ENCODE data around the gene OR2T34. TPM values are rescaled to one million over a fixed set of nuclear protein-coding genes. Genes with fewer than 3 reads are reported as not detected.

Gene OR2T34
- total RNA-seq, 1 donor from 2014 or later: not detected

GRCh38 chr1:248613742-248614141 is 39.2 kb upstream of the OR2T34 start:
- Mint-ChIP-seq H3K4me1 (ENCODE audit: low read depth, unreplicated experiment) (no peaks in the 10 kb centered on the region), H3K9me3 (ENCODE audit: unreplicated experiment) (peaks cover 3% of the 10 kb centered on the region), H3K27ac (ENCODE audit: unreplicated experiment) (no peak overlapping the region), H3K27me3 (ENCODE audit: unreplicated experiment) (no peaks in the 10 kb centered on the region), H3K4me3 (ENCODE audit: unreplicated experiment) (no peak overlapping the region), H3K36me3 (ENCODE audit: unreplicated experiment) (no peaks in the 10 kb centered on the region)
- DNase-seq: no peak
- TF ChIP-seq CTCF (IDR thresholded peaks at IDR 0.05; ENCODE audit: partially characterized antibody, unreplicated experiment): no peak

- Mint-ChIP-seq H3K36me3 (ENCODE audit: unreplicated experiment) (no peaks in the 10 kb centered on the region), H3K4me1 (ENCODE audit: low read depth, unreplicated experiment) (no peaks in the 10 kb centered on the region), H3K4me3 (ENCODE audit: unreplicated experiment) (no peak overlapping the region), H3K27me3 (ENCODE audit: unreplicated experiment) (no peaks in the 10 kb centered on the region), H3K27ac (ENCODE audit: unreplicated experiment) (no peak overlapping the region), H3K9me3 (ENCODE audit: unreplicated experiment) (peaks cover 5% of the 10 kb centered on the region)
- no peak for DNase-seq
- no peak for TF ChIP-seq CTCF (IDR thresholded peaks at IDR 0.05; ENCODE audit: partially characterized antibody, unreplicated experiment)
These were observed 37.4 kb upstream of the OR2T34 start for GRCh38 chr1:248611883-248612414.

GRCh38 chr1:248610301-248610700 is 35.7 kb upstream of the OR2T34 start:
- no peak for TF ChIP-seq CTCF (IDR thresholded peaks at IDR 0.05; ENCODE audit: partially characterized antibody, unreplicated experiment)
- Mint-ChIP-seq H3K4me1 (ENCODE audit: low read depth, unreplicated experiment) (no peaks in the 10 kb centered on the region), H3K4me3 (ENCODE audit: unreplicated experiment) (no peak overlapping the region), H3K27ac (ENCODE audit: unreplicated experiment) (no peak overlapping the region), H3K27me3 (ENCODE audit: unreplicated experiment) (no peaks in the 10 kb centered on the region), H3K9me3 (ENCODE audit: unreplicated experiment) (peaks cover 8% of the 10 kb centered on the region), H3K36me3 (ENCODE audit: unreplicated experiment) (no peaks in the 10 kb centered on the region)
- DNase-seq: no peak

GRCh38 chr1:248599396-248599795 is 24.8 kb upstream of the OR2T34 start:
- H3K36me3 Mint-ChIP-seq (ENCODE audit: unreplicated experiment): peaks cover 4% of the 10 kb centered on the region
- no peak overlapping the region for H3K4me3 Mint-ChIP-seq (ENCODE audit: unreplicated experiment)
- DNase-seq: no peak
- peaks cover 1% of the 10 kb centered on the region for H3K9me3 Mint-ChIP-seq (ENCODE audit: unreplicated experiment)
- H3K4me1 Mint-ChIP-seq (ENCODE audit: low read depth, unreplicated experiment): no peaks in the 10 kb centered on the region
- no peak overlapping the region for H3K27ac Mint-ChIP-seq (ENCODE audit: unreplicated experiment)
- TF ChIP-seq CTCF (IDR thresholded peaks at IDR 0.05; ENCODE audit: partially characterized antibody, unreplicated experiment): no peak
- H3K27me3 Mint-ChIP-seq (ENCODE audit: unreplicated experiment): no peaks in the 10 kb centered on the region

- Mint-ChIP-seq H3K4me1 (ENCODE audit: low read depth, unreplicated experiment) (no peaks in the 10 kb centered on the region), H3K27ac (ENCODE audit: unreplicated experiment) (no peak within 1 kb of the TSS), H3K9me3 (ENCODE audit: unreplicated experiment) (peaks cover 3% of the 10 kb centered on the region), H3K4me3 (ENCODE audit: unreplicated experiment) (no peak within 1 kb of the TSS), H3K27me3 (ENCODE audit: unreplicated experiment) (no peaks in the 10 kb centered on the region), H3K36me3 (ENCODE audit: unreplicated experiment) (peaks cover 4% of the 10 kb centered on the region)
- no peak for DNase-seq
- TF ChIP-seq CTCF (IDR thresholded peaks at IDR 0.05; ENCODE audit: partially characterized antibody, unreplicated experiment): no peak
These were observed 23.0 kb upstream of the OR2T34 start, which contains the start of gene OR2T10 for GRCh38 chr1:248597589-248597988. OR2T10 (minus strand) TSS chr1:248597700; CDS start chr1:248593768, 3,932 bp downstream.

All from glutamatergic neuron (in vitro differentiated cells).